ENCODE results near the gene F11. TPM values are rescaled to one million over a fixed set of nuclear protein-coding genes. Genes with fewer than 3 reads are reported as not detected.
"Not testable (repeated sequence)": the region's sequence is repeated elsewhere in the genome, so short reads cannot be mapped to it uniquely, and the experiment has no call there.

The F11 gene
- not detected for total RNA-seq
- long read RNA-seq = 0 reads

DNA sequence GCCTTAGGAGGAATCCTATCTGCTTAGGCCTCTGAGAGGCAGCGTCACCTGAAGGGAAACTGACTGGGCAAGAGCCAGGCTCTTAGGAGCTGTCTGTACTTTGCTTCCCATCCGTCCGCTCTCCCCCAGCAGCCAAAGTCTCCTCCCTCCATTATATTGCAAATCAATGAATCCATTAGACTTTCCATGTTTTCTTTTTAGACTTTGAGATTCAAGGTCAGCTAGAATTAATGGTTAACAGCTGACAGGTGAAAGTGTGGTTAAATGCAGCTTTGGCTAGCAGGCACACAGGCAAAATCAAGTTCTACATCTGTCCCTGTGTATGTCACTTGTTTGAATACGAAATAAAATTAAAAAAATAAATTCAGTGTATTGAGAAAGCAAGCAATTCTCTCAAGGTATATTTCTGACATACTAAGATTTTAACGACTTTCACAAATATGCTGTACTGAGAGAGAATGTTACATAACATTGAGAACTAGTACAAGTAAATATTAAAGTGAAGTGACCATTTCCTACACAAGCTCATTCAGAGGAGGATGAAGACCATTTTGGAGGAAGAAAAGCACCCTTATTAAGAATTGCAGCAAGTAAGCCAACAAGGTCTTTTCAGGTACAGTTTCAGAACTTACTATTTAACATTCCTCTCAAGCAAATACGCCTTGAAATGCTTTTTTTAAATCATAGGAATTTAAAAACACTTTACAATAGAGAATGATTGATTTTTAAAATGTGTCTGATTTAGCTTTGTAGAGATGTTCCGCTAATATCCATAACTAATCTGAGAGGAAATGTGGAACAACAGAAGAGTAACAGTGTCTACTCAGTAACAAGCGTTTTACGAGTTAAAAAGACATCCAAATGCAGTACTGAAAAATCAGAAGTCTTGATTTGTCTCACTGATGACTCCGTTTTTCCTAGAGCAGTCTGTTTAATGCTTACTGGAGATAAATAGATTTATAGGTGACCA is at the start of gene F11:
F11 (plus strand) TSS at position 507 of the 970 bp plus-strand sequence. CDS start 948 bp downstream, outside the sequence.
- DNase-seq (ENCODE audit: low spot score) = no peak

DNA sequence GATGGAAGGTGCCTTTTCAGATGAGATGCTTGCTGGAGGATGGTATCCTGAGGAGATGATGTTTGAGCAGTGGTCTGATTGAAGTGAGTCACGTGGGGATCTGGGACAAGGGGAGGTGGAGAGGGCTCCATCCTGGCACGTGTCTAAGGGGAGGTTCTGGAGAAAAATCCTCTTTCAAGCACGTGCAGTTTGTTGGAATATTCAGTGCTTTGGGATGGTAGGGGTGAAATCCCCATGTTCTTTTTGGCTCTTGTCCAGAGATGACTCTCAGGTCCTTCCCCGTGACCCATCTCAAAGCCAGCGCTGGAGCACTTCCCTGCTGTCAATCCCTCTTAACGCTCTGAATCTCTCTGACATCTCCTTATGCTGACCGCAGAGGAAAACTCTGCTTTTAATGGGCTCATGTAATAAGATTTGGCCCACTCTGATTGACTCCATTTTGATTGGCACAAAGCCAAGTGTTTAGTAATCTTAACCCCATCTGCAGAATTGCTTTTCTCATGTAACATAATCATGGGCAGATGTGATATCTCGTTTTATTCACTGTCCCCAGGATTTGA is 49.4 kb upstream of the F11 start:
- no peak for DNase-seq (ENCODE audit: low spot score)

- DNase-seq (ENCODE audit: low spot score) = no peak
Measured at GRCh38 chr4:186217733-186218293, 48.2 kb upstream of the F11 start.

GRCh38 chr4:186221624-186222023 is 44.4 kb upstream of the F11 start:
- no peak for DNase-seq (ENCODE audit: low spot score)

DNA sequence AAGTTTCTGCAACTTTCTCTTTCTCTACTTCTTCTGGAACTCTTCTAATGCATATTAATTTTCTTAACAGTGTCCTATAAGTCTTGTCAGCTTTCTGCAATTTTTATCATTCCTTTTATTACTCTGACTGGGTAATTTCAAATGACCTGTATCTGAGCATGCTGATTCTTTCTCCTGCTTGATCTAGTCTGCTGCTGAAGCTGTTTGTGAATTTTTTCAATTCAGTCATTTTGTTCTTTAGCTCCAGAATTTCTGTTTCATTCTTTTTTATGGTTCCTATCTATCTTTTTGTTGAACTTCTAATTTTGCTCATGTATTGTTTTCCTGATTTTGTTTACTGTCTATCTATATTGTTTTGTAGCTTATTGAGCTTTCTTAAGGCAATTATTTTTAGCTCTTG is 40.1 kb upstream of the F11 start:
- DNase-seq (ENCODE audit: low spot score) = no peak

- DNase-seq (ENCODE audit: low spot score) = no peak
Measured at GRCh38 chr4:186226521-186227189, 39.3 kb upstream of the F11 start.

DNA sequence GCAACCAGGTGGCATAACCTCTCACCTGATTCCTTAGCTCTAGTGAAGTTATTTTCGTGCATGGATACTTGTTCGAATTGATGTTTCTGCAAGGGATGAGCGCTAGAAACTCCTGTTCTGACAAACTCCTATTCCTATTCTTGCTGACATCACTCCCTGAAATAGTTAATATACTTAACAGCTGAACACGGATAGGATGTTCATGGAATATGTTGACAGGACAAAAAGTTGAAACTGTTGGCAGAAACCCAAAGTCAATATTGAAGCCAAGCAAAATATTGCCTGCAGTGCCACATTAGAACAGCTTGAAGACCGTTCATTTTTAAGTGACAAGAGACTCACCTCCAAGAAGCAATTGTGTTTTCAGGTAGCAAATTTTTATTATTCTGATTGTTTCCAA is 38.8 kb upstream of the F11 start, which contains the start of gene KLKB1:
KLKB1 (plus strand) TSS at position 287 of the 400 bp plus-strand sequence. CDS start 689 bp downstream, outside the sequence.
- DNase-seq (ENCODE audit: low spot score) = no peak

DNA sequence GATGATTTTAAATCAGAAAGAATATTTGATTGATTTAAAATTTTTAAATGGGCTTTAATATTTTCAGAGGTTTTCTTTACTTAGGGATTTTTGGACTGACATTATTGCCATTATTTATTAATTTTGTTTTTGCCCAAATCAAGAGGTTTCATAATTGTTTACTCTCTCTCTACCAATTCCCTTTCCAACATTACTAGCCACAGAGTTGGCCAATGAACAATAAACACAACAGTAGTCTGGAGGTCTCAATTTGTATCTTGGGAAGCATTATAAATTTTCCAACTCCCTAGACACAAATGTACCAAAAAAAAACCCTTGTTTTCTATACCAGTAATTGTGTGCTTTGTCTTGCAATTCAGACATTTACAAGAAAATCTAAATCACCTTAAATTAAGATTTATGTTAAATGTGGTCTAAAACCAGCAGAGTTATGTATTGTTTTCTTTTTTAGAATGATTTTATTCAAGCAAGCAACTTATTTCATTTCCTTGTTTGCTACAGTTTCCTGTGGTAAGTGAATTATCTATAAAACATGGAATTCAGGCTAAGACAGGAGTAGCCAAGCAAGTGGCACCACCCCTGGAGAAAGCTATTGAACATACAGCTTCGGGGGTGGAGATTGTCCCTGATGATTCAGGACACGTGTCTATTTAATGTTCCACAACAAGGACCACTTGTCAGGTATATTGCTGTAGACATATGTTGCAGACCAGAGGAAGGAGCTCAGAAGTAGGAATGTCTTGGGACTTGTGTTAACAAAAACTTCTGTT is 38.1 kb upstream of the F11 start:
- no peak for DNase-seq (ENCODE audit: low spot score)

DNA sequence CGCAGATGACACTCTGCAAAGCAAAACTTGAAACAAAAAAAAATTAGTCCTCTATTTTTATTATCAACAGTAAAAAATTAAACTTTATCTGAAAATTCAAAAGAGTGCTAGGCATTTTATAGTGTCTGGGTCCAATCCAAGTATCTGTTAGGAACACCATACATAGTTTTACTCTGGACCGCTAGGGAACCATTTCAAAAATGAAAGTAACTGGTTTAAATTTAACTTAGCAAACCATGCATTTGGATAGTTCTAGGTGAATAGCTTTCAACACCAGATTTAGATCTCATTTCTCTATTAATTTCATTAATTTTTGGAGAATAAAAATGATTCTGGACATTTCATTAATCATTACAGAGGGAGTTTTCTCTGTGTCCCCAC is 37.5 kb upstream of the F11 start:
- DNase-seq (ENCODE audit: low spot score) = no peak

DNA sequence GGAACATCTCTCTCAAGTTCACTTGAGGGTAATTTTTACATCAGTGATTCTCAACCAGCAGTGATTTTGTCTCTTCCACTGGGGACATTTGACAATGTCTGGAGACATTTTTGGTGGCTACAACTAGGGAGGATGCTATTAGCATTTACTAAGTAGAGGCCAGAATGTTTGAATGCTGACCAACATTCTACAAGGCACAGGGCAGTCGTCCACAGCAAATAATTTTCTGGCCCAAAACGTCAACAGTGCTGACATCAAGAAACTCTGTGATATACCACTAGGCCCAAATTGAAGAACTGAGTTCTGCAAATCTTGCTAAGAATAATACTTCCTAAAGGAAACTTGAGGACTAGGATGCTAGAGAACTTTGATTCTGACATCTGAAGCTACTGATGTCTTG is 31.6 kb upstream of the F11 start:
- DNase-seq (ENCODE audit: low spot score) = no peak

DNA sequence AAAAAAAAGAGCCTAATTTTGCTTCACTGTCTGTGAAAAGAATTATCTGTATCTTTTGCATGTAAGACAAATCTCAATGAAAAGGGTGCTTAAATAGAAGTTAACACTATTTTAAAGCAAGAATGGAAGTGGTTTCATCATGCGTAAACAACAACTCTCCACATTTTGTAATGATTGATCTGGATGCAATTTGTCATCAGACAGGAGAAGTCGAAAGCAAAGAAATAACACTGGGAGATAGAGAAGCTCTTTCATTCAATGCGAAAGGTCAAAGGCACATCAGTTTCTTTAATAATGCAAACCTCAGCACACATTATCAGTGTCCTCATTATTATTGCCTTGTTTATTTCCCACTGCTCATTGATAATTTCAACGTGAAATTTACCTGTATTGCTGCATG is 29.9 kb upstream of the F11 start:
- no peak for DNase-seq (ENCODE audit: low spot score)

DNA sequence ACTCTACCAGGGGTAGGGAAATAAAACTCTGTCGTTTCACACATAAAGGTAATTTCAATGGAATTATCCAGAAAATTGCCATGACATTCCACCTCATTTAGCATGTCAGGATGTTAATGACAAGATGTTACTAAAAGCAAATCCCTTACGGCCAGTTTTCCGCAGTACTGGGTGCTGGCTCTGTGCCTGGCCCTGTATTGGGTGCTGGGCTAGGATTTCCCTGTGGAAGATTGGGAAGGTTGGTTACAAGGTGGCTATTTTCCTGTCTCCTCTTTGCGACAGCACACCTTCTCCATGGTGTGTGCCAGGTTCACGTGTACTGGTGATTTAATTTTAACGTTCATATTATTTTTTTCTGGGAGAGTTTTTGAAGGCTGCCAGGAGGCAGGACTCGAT is 25.5 kb upstream of the F11 start:
- no peak for DNase-seq (ENCODE audit: low spot score)

DNA sequence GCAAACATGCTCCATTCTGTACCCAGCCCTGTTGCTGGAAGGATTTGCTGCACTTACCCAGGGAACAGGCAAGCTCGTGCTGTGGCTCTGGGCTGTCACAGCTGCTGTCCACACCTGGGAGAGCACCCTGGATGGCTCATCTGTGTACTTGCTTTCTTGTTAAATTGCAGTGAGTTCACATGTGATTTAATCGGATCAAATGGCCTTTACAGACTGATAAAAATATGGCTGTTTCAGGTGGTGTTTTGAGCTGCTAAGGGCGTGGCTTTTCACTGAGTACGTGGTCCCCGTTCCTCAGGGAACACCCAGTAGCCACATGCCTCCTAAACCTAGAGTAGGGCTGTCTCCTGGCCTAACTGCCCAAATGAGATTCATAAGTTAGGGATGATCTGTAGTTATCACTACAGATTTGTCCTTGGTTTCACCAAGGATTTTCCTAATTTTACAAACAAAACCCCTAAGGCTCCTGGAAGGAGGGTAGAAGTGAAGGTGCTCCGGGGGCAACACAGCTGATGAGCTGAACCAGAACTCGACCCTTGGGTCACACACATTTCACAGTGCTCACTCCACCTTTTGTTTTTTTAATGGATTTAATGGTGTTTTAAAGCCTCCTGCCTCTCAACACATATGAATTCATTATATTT is 25.0 kb upstream of the F11 start:
- no peak for DNase-seq (ENCODE audit: low spot score)

DNA sequence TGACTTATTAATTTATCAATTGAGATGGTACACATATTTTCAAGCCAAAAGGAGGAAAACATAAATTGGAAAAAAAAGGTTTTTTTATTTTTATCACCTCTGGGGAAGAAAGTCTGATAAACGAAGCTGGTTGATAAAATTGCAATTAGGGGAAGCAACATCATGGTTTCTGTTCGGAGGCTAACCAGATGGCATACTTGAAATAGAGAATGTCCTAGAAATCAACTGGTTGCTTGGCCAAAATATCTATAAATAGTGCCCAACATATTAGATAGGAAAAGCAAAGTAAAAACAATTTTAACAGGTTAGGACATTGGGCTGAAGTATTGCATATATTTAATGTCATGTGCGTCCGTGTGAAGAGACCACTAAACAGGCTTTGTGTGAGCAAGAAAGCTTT is 24.4 kb upstream of the F11 start:
- DNase-seq (ENCODE audit: low spot score) = no peak

GRCh38 chr4:186242031-186242430 is 24.0 kb upstream of the F11 start:
- DNase-seq (ENCODE audit: low spot score) = not testable (repeated sequence)

- DNase-seq (ENCODE audit: low spot score) = no peak
Measured at GRCh38 chr4:186243331-186243730, 22.7 kb upstream of the F11 start.

- DNase-seq (ENCODE audit: low spot score) = no peak
Measured at GRCh38 chr4:186244835-186245234, 21.2 kb upstream of the F11 start.

- DNase-seq (ENCODE audit: low spot score) = not testable (repeated sequence)
Measured at GRCh38 chr4:186247062-186247752, 18.8 kb upstream of the F11 start.

DNA sequence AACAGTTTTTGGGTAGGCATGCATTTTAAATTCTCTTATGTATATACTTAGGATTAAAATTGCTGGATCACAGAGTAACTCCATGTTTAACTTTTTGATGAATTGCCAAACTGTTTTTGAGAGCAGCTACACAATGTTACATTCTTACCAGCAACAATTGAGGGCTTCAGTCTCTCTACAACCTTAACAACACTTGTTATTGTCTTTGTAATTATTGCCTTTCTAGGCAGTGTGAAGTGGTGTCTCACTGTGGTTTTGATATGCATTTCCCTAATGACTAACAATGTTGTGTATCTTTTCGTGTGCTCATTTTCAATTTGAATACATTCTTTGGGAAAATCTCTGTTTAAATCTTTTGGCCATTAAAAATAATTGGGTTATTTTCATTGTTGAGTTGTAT is 17.3 kb upstream of the F11 start:
- no peak for DNase-seq (ENCODE audit: low spot score)

All from mesenteric fat pad (tissue), 1 donor.